Vagina (tissue), 2 donors: ENCODE results near the gene PSME2.

Experiments
- POLR2A ChIP-seq, 2 donors: fragments of 450-650 bp; IDR thresholded peaks; one replicate each; pipeline ENCODE4 v1.6.1; 2017; ENCODE audit warnings: antibody characterized with exemption in 2 of 2, mild to moderate bottlenecking in 2 of 2, moderate library complexity in 2 of 2
- POLR2AphosphoS5 ChIP-seq, 2 donors: sonication (generic); formaldehyde crosslinking; IDR thresholded peaks; one replicate each; pipeline ENCODE4 v1.9.0; 2017; ENCODE audit warnings: antibody characterized with exemption in 2 of 2, mild to moderate bottlenecking in 2 of 2, low read depth in 1 of 2; ENCODE audit not compliant: insufficient read depth in 1 of 2
- TF ChIP-seq, protein P1 (sequence below), 3 experiments: fragments of 450-650 bp in 2 of 3; fragments of 200-600 bp in 1 of 3; sonication (generic) in 1 of 3; IDR thresholded peaks; one replicate each; pipeline ENCODE4 v1.5.1; 2017 to 2019; ENCODE audit warnings: antibody characterized with exemption in 3 of 3, mild to moderate bottlenecking in 2 of 3, moderate library complexity in 2 of 3

DNA sequence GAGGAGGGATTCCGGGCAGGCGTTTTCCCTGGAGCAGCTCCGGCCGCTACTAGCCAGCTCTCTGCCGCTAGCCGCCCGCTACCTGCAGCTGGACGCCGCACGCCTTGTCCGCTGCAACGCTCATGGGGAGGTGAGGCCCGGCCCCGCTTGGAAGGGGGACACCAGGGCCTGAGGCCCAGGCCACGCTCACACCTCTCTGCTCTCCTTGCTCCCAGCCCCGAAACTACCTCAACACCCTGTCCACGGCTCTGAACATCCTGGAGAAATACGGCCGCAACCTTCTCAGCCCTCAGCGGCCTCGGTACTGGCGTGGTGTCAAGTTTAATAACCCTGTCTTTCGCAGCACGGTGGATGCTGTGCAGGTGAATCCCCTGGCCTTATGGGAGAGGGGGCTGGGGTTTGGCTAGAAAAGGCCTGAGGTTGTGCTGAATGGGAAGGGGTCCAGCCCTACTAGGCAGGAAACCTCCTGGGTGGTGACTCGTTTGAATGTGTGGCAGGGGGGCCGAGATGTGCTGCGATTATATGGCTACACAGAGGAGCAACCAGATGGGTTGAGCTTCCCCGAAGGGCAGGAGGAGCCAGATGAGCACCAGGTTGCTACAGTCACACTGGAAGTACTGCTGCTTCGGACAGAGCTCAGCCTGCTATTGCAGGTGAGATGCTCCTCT lies 1.5 kb upstream of the PSME2 start:
- TF ChIP-seq, protein P1, sequence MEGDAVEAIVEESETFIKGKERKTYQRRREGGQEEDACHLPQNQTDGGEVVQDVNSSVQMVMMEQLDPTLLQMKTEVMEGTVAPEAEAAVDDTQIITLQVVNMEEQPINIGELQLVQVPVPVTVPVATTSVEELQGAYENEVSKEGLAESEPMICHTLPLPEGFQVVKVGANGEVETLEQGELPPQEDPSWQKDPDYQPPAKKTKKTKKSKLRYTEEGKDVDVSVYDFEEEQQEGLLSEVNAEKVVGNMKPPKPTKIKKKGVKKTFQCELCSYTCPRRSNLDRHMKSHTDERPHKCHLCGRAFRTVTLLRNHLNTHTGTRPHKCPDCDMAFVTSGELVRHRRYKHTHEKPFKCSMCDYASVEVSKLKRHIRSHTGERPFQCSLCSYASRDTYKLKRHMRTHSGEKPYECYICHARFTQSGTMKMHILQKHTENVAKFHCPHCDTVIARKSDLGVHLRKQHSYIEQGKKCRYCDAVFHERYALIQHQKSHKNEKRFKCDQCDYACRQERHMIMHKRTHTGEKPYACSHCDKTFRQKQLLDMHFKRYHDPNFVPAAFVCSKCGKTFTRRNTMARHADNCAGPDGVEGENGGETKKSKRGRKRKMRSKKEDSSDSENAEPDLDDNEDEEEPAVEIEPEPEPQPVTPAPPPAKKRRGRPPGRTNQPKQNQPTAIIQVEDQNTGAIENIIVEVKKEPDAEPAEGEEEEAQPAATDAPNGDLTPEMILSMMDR (IDR thresholded peaks at IDR 0.05) = no peak
- no peak for TF ChIP-seq POLR2AphosphoS5 (IDR thresholded peaks at IDR 0.05; ENCODE audit: insufficient read depth in 1 of 2, low read depth in 1 of 2)
- no peak for TF ChIP-seq POLR2A (IDR thresholded peaks at IDR 0.05)
